Measurements from ENCODE around the gene ZNF280D.

DNA sequence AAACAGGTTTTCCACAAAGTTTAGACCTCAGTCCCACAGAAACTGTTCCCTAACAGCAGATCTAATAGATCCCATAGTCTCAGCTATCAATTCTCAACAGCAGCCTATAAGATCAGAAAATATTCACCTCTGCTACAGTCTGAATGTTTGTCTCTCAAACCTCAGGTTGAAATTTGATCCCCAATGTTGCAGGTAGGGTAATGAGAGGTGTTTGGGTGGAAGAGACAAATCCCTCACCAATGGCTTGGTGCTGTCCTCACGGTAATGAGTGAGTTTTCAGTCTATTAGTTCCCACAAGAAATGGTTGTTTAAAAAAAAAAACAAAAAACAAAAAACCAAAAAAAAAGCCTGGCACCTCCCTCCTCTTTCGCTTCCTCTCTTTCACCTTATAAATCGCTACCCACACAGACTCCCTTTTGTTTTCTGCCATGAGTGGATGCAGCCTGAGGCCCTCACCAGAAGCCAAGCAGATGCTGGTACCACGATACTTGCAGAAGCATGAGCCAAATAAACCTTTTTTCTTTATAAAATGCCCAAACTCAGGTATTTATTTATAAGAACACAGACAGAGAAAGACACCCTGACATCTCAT lies 14.2 kb downstream of the ZNF280D start:
- TF ChIP-seq POLR2A (IDR thresholded peaks at IDR 0.05; ENCODE audit: low read depth), result no peak
- TF ChIP-seq, protein P1, sequence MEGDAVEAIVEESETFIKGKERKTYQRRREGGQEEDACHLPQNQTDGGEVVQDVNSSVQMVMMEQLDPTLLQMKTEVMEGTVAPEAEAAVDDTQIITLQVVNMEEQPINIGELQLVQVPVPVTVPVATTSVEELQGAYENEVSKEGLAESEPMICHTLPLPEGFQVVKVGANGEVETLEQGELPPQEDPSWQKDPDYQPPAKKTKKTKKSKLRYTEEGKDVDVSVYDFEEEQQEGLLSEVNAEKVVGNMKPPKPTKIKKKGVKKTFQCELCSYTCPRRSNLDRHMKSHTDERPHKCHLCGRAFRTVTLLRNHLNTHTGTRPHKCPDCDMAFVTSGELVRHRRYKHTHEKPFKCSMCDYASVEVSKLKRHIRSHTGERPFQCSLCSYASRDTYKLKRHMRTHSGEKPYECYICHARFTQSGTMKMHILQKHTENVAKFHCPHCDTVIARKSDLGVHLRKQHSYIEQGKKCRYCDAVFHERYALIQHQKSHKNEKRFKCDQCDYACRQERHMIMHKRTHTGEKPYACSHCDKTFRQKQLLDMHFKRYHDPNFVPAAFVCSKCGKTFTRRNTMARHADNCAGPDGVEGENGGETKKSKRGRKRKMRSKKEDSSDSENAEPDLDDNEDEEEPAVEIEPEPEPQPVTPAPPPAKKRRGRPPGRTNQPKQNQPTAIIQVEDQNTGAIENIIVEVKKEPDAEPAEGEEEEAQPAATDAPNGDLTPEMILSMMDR (IDR thresholded peaks at IDR 0.05), result no peak

Measured in esophagus muscularis mucosa (tissue), 3 donors.